ENCODE data around the gene CEP164.

CEP164 gene

DNA sequence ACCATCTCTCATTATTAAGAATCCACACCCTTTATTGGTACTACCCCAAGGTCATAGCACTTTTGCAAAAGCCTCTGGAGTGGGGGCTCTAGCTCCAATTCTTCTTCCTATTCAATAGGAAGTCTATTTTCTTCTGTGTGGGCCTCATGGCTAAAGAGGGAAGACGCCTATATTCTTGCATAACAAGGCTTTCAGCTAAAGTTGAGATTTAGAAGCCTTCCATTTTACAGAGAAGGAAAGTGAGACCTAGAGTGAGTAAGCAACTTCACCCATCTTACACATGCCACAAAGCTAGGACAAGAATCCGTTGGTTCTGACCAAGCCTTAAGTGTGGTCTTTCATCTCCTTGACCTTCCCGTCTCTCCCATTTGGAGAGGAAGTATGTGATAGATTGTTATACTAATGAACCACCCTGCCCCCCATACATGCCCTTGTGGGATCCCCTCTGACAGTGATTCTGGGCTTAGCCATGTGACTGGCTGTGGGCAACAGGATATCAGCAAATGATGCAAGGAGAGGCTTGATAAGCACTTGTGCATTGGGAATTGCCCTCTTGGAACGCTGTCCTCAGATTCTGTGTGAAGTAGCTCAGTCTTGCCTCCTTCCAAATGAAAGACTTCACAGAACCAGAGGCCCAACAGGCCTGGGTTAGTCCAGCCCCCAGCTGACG, 23.9 kb upstream of the CEP164 start:
- Histone ChIP-seq H3K27me3 (ENCODE audit: insufficient read depth, low read depth) (no peaks in the 10 kb centered on the region), H4K20me1 (ENCODE audit: insufficient read depth) (no peaks in the 10 kb centered on the region), H3K9ac (no peak overlapping the region), H3K4me2 (no peak overlapping the region), H3K36me3 (ENCODE audit: insufficient read depth) (no peaks in the 10 kb centered on the region), H3K4me3 (IDR thresholded peaks at IDR 0.05; ENCODE audit: insufficient read depth, low read depth, low read length) (no peak overlapping the region), H3K4me1 (ENCODE audit: low read depth, poor library complexity, severe bottlenecking) (no peaks in the 10 kb centered on the region), H2AFZ (ENCODE audit: low read depth) (no peak overlapping the region), H3K27ac (no peak overlapping the region), H3K79me2 (ENCODE audit: insufficient read depth, low read depth) (no peaks in the 10 kb centered on the region)
- no peak for TF ChIP-seq CTCF (conservative IDR thresholded peaks at IDR 0.05; ENCODE audit: low read depth, low read length)

- Histone ChIP-seq H3K27me3 (ENCODE audit: insufficient read depth, low read depth) (no peaks in the 10 kb centered on the region), H4K20me1 (ENCODE audit: insufficient read depth) (no peaks in the 10 kb centered on the region), H3K36me3 (ENCODE audit: insufficient read depth) (no peaks in the 10 kb centered on the region), H2AFZ (ENCODE audit: low read depth) (no peak overlapping the region), H3K4me2 (no peak overlapping the region), H3K4me1 (ENCODE audit: low read depth, poor library complexity, severe bottlenecking) (no peaks in the 10 kb centered on the region), H3K79me2 (ENCODE audit: insufficient read depth, low read depth) (no peaks in the 10 kb centered on the region), H3K4me3 (IDR thresholded peaks at IDR 0.05; ENCODE audit: insufficient read depth, low read depth, low read length) (no peak overlapping the region), H3K27ac (no peak overlapping the region), H3K9ac (no peak overlapping the region)
- TF ChIP-seq CTCF (conservative IDR thresholded peaks at IDR 0.05; ENCODE audit: low read depth, low read length): no peak
These were observed 22.5 kb upstream of the CEP164 start for GRCh38 chr11:117305145-117305544.

GRCh38 chr11:117309310-117309709, 18.3 kb upstream of the CEP164 start:
- Histone ChIP-seq H3K36me3 (ENCODE audit: insufficient read depth) (no peaks in the 10 kb centered on the region), H3K27me3 (ENCODE audit: insufficient read depth, low read depth) (no peaks in the 10 kb centered on the region)

DNA sequence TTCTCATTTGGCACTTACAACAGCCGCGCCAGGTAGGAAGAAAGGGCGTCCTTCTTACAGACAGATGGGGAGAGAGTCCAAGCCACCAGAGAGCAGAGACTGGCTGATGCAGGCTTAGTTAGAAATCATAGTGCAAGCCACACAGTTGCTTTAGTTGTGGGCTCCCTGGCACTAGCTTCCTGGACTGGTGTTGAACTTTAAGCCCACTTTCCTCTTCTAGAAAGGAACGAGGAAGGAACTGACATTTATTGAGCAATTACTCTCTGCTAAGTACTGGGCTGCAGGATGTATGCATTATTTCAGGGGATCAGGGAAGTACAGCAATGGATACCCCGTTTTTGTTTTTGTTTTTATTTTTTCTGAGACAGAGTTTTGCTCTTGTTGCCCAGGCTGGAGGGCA, 14.6 kb upstream of the CEP164 start:
- H3K4me3 ChIP-seq (IDR thresholded peaks at IDR 0.05; ENCODE audit: insufficient read depth, low read depth, low read length): no peak overlapping the region
- H3K4me1 ChIP-seq (ENCODE audit: low read depth, poor library complexity, severe bottlenecking): no peaks in the 10 kb centered on the region
- no peaks in the 10 kb centered on the region for H3K27me3 ChIP-seq (ENCODE audit: insufficient read depth, low read depth)
- H2AFZ ChIP-seq (ENCODE audit: low read depth): no peak overlapping the region
- no peaks in the 10 kb centered on the region for H3K79me2 ChIP-seq (ENCODE audit: insufficient read depth, low read depth)
- H3K36me3 ChIP-seq (ENCODE audit: insufficient read depth): no peaks in the 10 kb centered on the region
- H3K9ac ChIP-seq: no peak overlapping the region
- no peak overlapping the region for H3K27ac ChIP-seq
- no peak overlapping the region for H3K4me2 ChIP-seq
- TF ChIP-seq CTCF (conservative IDR thresholded peaks at IDR 0.05; ENCODE audit: low read depth, low read length): no peak
- H4K20me1 ChIP-seq (ENCODE audit: insufficient read depth): no peaks in the 10 kb centered on the region

More at GRCh38 chr11:117309310-117309709, 18.3 kb upstream of the CEP164 start:
- H2AFZ ChIP-seq (ENCODE audit: low read depth): no peak overlapping the region
- H3K4me1 ChIP-seq (ENCODE audit: low read depth, poor library complexity, severe bottlenecking): no peaks in the 10 kb centered on the region
- no peaks in the 10 kb centered on the region for H4K20me1 ChIP-seq (ENCODE audit: insufficient read depth)
- H3K9ac ChIP-seq: no peak overlapping the region
- no peak for TF ChIP-seq CTCF (conservative IDR thresholded peaks at IDR 0.05; ENCODE audit: low read depth, low read length)
- H3K4me3 ChIP-seq (IDR thresholded peaks at IDR 0.05; ENCODE audit: insufficient read depth, low read depth, low read length): no peak overlapping the region
- no peak overlapping the region for H3K27ac ChIP-seq
- H3K79me2 ChIP-seq (ENCODE audit: insufficient read depth, low read depth): no peaks in the 10 kb centered on the region
- H3K4me2 ChIP-seq: no peak overlapping the region

Measured in KMS-11 (cell line).